Neutrophil (primary cell): ENCODE measurements around the gene ATP8B3.

Source experiments
- H3K27ac ChIP-seq: fragments of 200-600 bp; sonication (generic); 2 replicates; pipeline ENCODE4 v1.5.1; 2016; ENCODE audit warnings: mild to moderate bottlenecking, moderate library complexity
- H3K27me3 ChIP-seq: fragments of 200-600 bp; sonication (generic); 2 replicates; pipeline ENCODE4 v1.6.0; 2016; ENCODE audit warnings: mild to moderate bottlenecking
- H3K36me3 ChIP-seq: fragments of 200-600 bp; sonication (generic); 2 replicates; pipeline ENCODE4 v1.5.1; 2017
- H3K4me1 ChIP-seq, 2 experiments: fragments of 200-600 bp in 1 of 2; sonication (generic) in 1 of 2; 1 replicate in 1 of 2; 2 replicates in 1 of 2; pipeline versions ENCODE4 v1.5.1 to v1.6.1; 2013 to 2016; ENCODE audit warnings: low read depth in 1 of 2, low read length in 1 of 2, mild to moderate bottlenecking in 1 of 2, moderate library complexity in 1 of 2; ENCODE audit not compliant: control insufficient read depth in 1 of 2, insufficient read depth in 1 of 2
- H3K4me3 ChIP-seq, 2 experiments: fragments of 200-600 bp in 1 of 2; sonication (generic) in 1 of 2; 1 replicate in 1 of 2; 2 replicates in 1 of 2; pipeline ENCODE4 v1.5.1; 2013 to 2016; ENCODE audit warnings: low read depth in 1 of 2, low read length in 1 of 2, mild to moderate bottlenecking in 1 of 2, moderate library complexity in 1 of 2
- H3K9me3 ChIP-seq: fragments of 200-600 bp; sonication (generic); 2 replicates; pipeline ENCODE4 v1.5.1; 2016
- TF ChIP-seq, protein P1 (sequence below): fragments of 200-600 bp; sonication (generic); IDR thresholded peaks from 2 replicates; pipeline ENCODE4 v1.5.1; 2016; ENCODE audit warnings: antibody characterized with exemption

ATP8B3 gene

GRCh38 chr19:1790054-1790792 is 21.9 kb downstream of the ATP8B3 start:
- Histone ChIP-seq H3K27me3 (peaks cover 78% of the 10 kb centered on the region), H3K9me3 (no peaks in the 10 kb centered on the region), H3K4me1 (no peaks in the 10 kb centered on the region), H3K36me3 (no peaks in the 10 kb centered on the region), H3K27ac (no peak overlapping the region), H3K4me3 (no peak overlapping the region)
- TF ChIP-seq, protein P1, sequence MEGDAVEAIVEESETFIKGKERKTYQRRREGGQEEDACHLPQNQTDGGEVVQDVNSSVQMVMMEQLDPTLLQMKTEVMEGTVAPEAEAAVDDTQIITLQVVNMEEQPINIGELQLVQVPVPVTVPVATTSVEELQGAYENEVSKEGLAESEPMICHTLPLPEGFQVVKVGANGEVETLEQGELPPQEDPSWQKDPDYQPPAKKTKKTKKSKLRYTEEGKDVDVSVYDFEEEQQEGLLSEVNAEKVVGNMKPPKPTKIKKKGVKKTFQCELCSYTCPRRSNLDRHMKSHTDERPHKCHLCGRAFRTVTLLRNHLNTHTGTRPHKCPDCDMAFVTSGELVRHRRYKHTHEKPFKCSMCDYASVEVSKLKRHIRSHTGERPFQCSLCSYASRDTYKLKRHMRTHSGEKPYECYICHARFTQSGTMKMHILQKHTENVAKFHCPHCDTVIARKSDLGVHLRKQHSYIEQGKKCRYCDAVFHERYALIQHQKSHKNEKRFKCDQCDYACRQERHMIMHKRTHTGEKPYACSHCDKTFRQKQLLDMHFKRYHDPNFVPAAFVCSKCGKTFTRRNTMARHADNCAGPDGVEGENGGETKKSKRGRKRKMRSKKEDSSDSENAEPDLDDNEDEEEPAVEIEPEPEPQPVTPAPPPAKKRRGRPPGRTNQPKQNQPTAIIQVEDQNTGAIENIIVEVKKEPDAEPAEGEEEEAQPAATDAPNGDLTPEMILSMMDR, result no peak

DNA sequence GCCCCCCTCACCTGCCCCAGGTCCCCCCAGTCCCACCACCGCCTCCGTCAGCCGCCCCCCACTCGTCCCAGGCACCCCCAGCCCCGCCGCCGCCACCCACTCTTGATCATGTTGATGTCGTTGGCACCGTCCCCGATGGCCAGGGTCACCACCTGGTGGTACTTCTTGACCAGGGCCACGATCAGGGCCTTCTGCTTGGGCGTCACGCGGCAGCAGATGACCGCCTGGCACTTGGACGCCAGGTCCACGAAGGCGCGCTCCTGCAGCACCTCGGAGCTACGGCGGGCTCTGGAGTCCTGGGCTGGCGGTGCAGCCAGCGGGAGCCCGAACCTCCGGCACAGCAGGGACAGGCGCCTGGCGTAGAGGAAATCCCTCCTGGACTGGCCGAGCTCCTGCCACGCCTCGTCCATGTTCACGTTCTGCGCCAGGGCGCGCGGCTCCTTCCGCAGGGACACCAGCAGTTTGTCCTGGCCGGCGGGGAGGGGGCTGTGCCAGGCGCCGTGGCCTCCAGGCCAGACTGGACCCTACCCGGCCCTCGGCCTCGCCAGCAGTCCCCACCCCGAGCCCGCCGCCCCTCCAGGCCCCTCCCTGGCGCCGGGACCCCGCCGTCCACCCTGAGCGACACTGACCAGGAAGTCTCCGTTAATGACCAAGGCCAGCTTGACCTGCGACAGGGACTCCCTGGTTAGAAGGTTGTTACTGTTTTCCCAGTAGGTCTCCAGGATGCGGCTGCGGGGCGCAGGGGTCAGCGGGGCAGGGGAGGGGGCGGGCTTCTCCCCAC is 22.6 kb downstream of the ATP8B3 start:
- TF ChIP-seq, protein P1, result no peak
- Histone ChIP-seq H3K36me3 (no peaks in the 10 kb centered on the region), H3K27ac (no peak overlapping the region), H3K9me3 (no peaks in the 10 kb centered on the region), H3K4me3 (no peak overlapping the region), H3K27me3 (peaks cover 78% of the 10 kb centered on the region), H3K4me1 (no peaks in the 10 kb centered on the region)

DNA sequence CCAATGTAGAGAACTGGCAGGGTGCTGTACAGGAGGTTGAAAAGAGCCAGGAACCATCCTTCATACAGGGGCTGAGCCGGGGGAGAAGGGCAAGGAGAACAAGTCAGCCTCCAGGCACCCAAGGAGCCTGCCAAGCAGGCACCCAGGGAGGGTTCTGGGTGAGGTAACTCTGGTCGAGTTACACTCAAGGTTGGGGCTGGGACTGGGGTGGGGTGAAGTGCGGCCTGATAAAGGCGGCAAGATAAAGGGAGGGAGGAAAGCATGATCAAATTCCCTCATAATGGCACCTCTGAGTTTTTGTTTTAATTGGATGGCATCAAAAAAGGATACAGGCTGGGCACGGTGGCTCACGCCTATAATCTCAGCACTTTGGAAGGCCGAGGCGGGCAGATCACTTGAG is 25.0 kb downstream of the ATP8B3 start:
- H3K9me3 ChIP-seq, result no peaks in the 10 kb centered on the region
- peaks cover 89% of the 10 kb centered on the region for H3K27me3 ChIP-seq
- H3K4me1 ChIP-seq, result no peaks in the 10 kb centered on the region
- no peaks in the 10 kb centered on the region for H3K36me3 ChIP-seq
- no peak overlapping the region for H3K4me3 ChIP-seq
- H3K27ac ChIP-seq, result no peak overlapping the region
- TF ChIP-seq, protein P1, result no peak

GRCh38 chr19:1786668-1787067 is 25.4 kb downstream of the ATP8B3 start:
- peaks cover 89% of the 10 kb centered on the region for H3K27me3 ChIP-seq
- H3K27ac ChIP-seq, result no peak overlapping the region
- TF ChIP-seq, protein P1, result no peak
- H3K4me3 ChIP-seq, result no peak overlapping the region
- no peaks in the 10 kb centered on the region for H3K36me3 ChIP-seq
- no peaks in the 10 kb centered on the region for H3K9me3 ChIP-seq
- H3K4me1 ChIP-seq, result no peaks in the 10 kb centered on the region

DNA sequence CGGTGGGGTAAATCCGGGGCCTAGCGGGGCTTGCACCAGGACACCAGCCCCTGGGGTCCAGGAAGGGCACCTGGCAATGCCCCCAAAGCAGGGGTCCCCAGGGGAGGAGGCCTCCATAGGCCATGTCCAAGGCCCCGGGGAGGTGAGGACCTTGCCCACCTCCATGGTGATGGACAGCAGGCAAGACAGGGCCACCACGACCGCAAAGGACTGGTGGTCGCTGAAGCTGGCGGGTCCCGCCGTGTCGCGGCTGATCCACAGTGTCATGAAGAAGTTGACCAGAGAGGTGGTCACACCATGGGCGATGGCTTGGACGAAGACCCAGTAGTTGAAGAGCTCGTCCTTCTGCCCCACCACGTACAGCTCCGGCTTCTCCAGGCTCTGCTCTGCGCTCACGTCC is 26.8 kb downstream of the ATP8B3 start:
- no peaks in the 10 kb centered on the region for H3K4me1 ChIP-seq
- TF ChIP-seq, protein P1, result no peak

More for the DNA sequence above, 26.8 kb downstream of the ATP8B3 start:
- Histone ChIP-seq H3K27me3 (peaks cover 92% of the 10 kb centered on the region), H3K4me3 (no peak overlapping the region), H3K36me3 (no peaks in the 10 kb centered on the region), H3K27ac (no peak overlapping the region), H3K9me3 (no peaks in the 10 kb centered on the region)
